Cardiac fibroblast (primary cell): ENCODE results near the gene BCAP29.

Source experiments
- DNase-seq, 2 donors: peaks; one replicate each; pipeline versions ENCODE4 v3.0.0 to v3.0.0-alpha.2; 2010; ENCODE audit warnings: low read depth in 2 of 2
- H3K4me3 ChIP-seq, 2 donors: replicated peaks in 1 of 2; 1 replicate in 1 of 2; 2 replicates in 1 of 2; pipeline ENCODE4 v1.5.1; 2011; ENCODE audit warnings: low read depth in 2 of 2, low read length in 2 of 2, mild to moderate bottlenecking in 2 of 2, moderate library complexity in 1 of 2
- TF ChIP-seq, protein P1 (sequence below): IDR thresholded peaks from one replicate; pipeline ENCODE4 v1.5.1; 2011; ENCODE audit warnings: low read depth, mild to moderate bottlenecking, low read length, inconsistent platforms

BCAP29 gene

DNA sequence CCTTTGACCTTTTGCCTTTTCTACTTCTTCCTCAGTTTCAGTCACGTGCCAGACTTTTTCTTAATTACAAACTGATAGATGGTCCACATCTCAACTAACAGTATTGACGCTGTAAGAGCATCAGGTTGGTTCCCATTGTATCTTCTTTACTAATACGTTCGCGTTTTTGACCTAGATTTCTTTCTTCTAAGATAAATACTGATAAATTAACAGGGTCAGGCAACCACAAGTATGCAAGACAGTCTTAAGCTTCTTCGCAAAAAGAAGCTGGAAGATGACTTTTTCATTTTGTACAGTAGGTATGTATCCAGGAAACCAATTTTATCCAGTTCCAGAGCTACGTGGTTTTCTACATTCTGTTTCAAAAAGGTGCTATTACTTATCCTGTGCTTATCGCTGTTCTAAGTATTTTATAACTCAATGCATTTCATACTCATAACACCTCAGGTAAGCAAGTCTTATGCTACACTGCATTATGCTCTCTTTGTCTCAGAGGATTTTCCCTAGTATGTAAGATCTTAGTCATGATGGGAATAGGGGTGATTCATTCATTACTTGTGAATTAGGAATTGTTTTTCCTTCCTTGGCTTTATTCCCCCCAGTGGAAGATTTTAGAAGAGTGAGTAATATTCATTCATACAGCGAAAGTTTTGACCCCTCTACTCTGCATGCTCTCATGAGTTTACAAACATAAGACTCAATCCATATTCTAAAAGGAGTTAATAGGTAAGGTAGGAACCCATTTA, 15.3 kb upstream of the BCAP29 start:
- H3K4me3 ChIP-seq, result peak overlapping the region; percentile 91 to 96
- peak; percentile 62 to 91 for DNase-seq
- TF ChIP-seq, protein P1, sequence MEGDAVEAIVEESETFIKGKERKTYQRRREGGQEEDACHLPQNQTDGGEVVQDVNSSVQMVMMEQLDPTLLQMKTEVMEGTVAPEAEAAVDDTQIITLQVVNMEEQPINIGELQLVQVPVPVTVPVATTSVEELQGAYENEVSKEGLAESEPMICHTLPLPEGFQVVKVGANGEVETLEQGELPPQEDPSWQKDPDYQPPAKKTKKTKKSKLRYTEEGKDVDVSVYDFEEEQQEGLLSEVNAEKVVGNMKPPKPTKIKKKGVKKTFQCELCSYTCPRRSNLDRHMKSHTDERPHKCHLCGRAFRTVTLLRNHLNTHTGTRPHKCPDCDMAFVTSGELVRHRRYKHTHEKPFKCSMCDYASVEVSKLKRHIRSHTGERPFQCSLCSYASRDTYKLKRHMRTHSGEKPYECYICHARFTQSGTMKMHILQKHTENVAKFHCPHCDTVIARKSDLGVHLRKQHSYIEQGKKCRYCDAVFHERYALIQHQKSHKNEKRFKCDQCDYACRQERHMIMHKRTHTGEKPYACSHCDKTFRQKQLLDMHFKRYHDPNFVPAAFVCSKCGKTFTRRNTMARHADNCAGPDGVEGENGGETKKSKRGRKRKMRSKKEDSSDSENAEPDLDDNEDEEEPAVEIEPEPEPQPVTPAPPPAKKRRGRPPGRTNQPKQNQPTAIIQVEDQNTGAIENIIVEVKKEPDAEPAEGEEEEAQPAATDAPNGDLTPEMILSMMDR, result no peak

DNA sequence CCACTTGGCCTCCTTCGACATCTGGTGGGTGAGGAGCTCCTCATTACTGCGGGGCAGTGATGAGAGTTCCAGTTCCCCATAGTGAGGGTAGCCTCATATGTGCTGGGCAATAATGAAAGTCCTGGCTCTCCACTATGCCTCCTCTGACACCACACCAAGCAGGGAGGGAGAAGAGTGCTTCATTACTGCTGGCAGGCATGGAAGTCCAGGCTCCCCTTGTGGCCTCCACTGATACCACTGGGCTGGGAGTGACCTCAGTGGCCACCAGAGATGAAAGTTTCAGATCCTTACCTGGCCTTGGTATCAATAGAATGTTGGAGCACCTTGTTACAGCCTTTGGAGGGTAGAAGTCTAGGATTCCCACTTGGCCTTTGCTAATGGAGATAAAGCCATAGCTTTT, 9.7 kb upstream of the BCAP29 start:
- no peak for DNase-seq
- TF ChIP-seq, protein P1, result no peak
- no peak overlapping the region for H3K4me3 ChIP-seq

GRCh38 chr7:107573537-107573936, 6.5 kb upstream of the BCAP29 start:
- no peak for DNase-seq
- H3K4me3 ChIP-seq, result no peak overlapping the region
- TF ChIP-seq, protein P1, result no peak

GRCh38 chr7:107579554-107579884, 527 bp upstream of the BCAP29 start:
- peak overlapping the region; percentile 80 for H3K4me3 ChIP-seq
- TF ChIP-seq, protein P1, result no peak
- no peak for DNase-seq

GRCh38 chr7:107580716-107581383, 804 bp downstream of the BCAP29 start:
- H3K4me3 ChIP-seq, result peak overlapping the region; percentile 80
- no peak for DNase-seq
- TF ChIP-seq, protein P1, result no peak

DNA sequence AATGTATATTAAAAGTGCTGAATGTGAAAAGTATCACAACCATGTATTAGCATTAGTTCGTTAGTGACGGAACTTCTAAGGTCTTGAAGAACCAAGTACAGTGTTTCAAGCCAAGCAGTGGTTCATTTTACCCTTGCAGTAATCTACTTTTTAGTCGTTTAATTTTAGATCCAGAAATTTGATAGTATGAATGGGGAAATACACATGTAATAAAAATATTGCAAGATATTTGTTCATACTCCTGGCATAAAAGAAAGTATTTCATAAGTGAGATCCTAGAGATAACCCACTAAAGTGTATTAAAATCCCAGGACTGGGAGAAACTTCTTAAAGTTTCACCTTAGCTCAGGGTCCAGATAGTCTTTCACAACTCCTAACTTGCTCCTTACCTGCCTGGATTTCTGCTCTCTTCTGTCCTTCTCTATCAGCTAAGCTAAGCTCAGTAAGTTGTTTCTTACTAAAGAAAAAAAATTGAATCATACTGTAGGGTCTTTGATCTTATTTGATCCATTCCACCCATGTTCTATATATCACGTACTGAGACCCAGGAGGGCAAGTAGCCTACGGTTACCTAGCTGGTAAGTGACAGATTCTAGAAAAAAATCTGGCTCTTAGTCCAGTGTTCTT, 1.5 kb downstream of the BCAP29 start:
- H3K4me3 ChIP-seq, result peak overlapping the region in 1 of 2 donors; percentile 80
- DNase-seq, result no peak

More for the DNA sequence above, 1.5 kb downstream of the BCAP29 start:
- TF ChIP-seq, protein P1, result no peak
